ENCODE measurements around the gene P3H2. TPM values are rescaled to one million over a fixed set of nuclear protein-coding genes. Genes with fewer than 3 reads are reported as not detected.

Gene P3H2
- total and polyA plus RNA-seq, 2 donors (not counting 1 experiment from before 2014, with no cell fraction given) = 20.5 to 21.6 TPM

DNA sequence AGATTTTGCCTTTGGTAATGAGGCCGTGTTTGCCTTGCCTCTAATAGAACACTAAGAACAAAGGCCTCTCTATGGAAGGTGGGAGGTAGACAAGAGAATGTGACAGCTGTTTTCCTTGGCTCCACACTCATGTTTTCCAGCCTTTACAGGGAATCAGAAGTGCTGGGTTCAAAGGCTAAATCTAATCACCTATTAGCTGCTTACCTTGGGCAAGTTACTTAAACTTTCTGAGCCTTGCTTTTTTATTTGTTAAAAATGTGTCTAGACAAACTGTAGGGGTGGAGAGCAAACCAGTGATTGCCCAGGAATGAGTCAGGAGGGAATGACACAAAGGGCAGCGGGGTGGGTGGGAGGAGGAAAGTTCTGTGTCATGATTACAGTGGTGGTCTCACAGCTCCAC lies 179.0 kb downstream of the P3H2 start:
- H2AFZ ChIP-seq (ENCODE audit: low read length) = no peak overlapping the region
- no peaks in the 10 kb centered on the region for H4K20me1 ChIP-seq (ENCODE audit: control insufficient read depth, extremely low read depth, insufficient read depth, low read length)
- H3K9ac ChIP-seq (ENCODE audit: insufficient read depth, low read length) = no peak overlapping the region
- H3K9me3 ChIP-seq (ENCODE audit: control insufficient read depth, insufficient read depth, low read depth, low read length) = no peaks in the 10 kb centered on the region
- H3K4me1 ChIP-seq (ENCODE audit: control insufficient read depth, extremely low read depth, insufficient read depth, low read length) = no peaks in the 10 kb centered on the region
- no peak overlapping the region for H3K27ac ChIP-seq (ENCODE audit: insufficient read depth, low read length)
- H3K4me3 ChIP-seq (replicated peaks in 1 of 4; ENCODE audit: control extremely low read depth in 1 of 4, insufficient read depth in 1 of 4, low read depth in 3 of 4, low read length in 4 of 4) = no peak overlapping the region
- TF ChIP-seq EZH2 (IDR thresholded peaks at IDR 0.05; ENCODE audit: low read length, missing control alignments) = no peak
- TF ChIP-seq, protein P1, sequence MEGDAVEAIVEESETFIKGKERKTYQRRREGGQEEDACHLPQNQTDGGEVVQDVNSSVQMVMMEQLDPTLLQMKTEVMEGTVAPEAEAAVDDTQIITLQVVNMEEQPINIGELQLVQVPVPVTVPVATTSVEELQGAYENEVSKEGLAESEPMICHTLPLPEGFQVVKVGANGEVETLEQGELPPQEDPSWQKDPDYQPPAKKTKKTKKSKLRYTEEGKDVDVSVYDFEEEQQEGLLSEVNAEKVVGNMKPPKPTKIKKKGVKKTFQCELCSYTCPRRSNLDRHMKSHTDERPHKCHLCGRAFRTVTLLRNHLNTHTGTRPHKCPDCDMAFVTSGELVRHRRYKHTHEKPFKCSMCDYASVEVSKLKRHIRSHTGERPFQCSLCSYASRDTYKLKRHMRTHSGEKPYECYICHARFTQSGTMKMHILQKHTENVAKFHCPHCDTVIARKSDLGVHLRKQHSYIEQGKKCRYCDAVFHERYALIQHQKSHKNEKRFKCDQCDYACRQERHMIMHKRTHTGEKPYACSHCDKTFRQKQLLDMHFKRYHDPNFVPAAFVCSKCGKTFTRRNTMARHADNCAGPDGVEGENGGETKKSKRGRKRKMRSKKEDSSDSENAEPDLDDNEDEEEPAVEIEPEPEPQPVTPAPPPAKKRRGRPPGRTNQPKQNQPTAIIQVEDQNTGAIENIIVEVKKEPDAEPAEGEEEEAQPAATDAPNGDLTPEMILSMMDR (conservative IDR thresholded peaks at IDR 0.05 in 1 of 2, IDR thresholded peaks at IDR 0.05 in 1 of 2; ENCODE audit: low read depth in 1 of 2, low read length in 2 of 2) = no peak
- peak; percentile 9 to 89 for DNase-seq (ENCODE audit: low read depth in 2 of 2)
- no peaks in the 10 kb centered on the region for H3K27me3 ChIP-seq (ENCODE audit: control insufficient read depth, insufficient read depth, low read length)
- no peaks in the 10 kb centered on the region for H3K79me2 ChIP-seq (ENCODE audit: control insufficient read depth, insufficient read depth, low read length)
- H3K4me2 ChIP-seq (ENCODE audit: extremely low read depth, insufficient read depth, low read length) = no peak overlapping the region
- H3K36me3 ChIP-seq (ENCODE audit: control insufficient read depth, insufficient read depth, low read length) = no peaks in the 10 kb centered on the region

DNA sequence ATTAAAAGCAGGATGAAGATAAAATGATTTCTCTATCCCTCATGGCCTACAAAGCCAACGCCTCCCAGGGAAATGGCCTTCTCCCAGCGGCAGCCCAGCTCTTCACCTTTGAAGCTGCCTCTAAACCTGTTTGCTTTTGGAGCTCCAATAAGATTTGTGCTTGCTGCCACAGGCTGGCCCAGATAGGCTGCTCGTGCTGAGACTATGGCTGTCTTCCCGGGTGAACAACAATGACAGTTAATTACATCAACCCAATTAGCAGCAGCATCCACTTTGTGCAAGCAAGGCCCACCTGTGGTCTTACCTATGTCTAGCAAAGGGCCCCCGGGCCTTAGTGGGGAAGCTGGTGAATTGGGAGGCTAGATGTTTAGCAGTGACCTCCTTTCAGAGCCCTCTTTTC lies 179.6 kb downstream of the P3H2 start:
- TF ChIP-seq EZH2 (IDR thresholded peaks at IDR 0.05; ENCODE audit: low read length, missing control alignments) = no peak
- TF ChIP-seq, protein P1 (conservative IDR thresholded peaks at IDR 0.05 in 1 of 2, IDR thresholded peaks at IDR 0.05 in 1 of 2; ENCODE audit: low read depth in 1 of 2, low read length in 2 of 2) = no peak
- DNase-seq (ENCODE audit: low read depth in 2 of 2) = no peak
- Histone ChIP-seq H3K4me1 (ENCODE audit: control insufficient read depth, extremely low read depth, insufficient read depth, low read length) (no peaks in the 10 kb centered on the region), H3K4me2 (ENCODE audit: extremely low read depth, insufficient read depth, low read length) (no peak overlapping the region), H3K79me2 (ENCODE audit: control insufficient read depth, insufficient read depth, low read length) (no peaks in the 10 kb centered on the region), H3K4me3 (replicated peaks in 1 of 4; ENCODE audit: control extremely low read depth in 1 of 4, insufficient read depth in 1 of 4, low read depth in 3 of 4, low read length in 4 of 4) (no peak overlapping the region), H3K9ac (ENCODE audit: insufficient read depth, low read length) (no peak overlapping the region), H3K36me3 (ENCODE audit: control insufficient read depth, insufficient read depth, low read length) (no peaks in the 10 kb centered on the region), H2AFZ (ENCODE audit: low read length) (no peak overlapping the region), H3K27ac (ENCODE audit: insufficient read depth, low read length) (no peak overlapping the region), H3K27me3 (ENCODE audit: control insufficient read depth, insufficient read depth, low read length) (no peaks in the 10 kb centered on the region), H3K9me3 (ENCODE audit: control insufficient read depth, insufficient read depth, low read depth, low read length) (no peaks in the 10 kb centered on the region), H4K20me1 (ENCODE audit: control insufficient read depth, extremely low read depth, insufficient read depth, low read length) (no peaks in the 10 kb centered on the region)

DNA sequence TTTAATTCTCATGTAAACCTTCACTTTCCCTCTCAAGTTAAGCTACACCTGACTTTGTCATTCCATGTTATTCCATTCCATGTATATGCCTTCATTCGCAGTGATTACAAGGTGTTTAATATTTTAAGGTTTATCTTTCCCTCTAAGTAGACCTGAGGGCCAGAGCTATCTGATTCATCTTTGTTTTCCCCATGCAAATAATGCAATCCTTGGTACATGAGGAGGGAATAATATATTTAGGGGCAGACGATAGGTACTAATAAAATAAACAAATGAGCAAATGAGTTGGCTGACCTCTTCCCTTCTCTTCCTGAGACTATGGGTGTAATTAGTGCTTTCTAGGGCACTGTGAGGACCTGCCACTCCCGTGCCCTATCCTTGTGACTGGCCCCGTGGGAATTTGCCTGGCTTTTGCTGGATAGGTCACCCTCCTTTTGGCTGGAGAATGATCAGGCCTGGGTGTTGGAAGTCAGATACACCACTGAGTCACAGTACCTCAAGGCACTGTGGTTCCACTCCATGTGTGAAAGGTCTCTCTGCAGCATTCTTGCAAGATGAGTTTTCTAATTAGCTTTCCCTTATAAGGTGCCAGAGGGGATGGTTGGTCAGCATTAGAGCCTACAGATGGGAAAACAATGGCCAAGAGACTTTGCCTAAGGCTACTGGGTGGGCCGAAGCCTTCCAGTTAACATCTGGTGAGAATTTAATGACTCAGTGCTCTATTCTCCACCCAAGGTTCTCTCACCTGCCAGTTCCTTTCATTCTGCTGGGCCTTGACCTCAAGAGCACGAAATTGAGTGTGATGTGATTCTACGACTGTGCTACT lies 183.2 kb downstream of the P3H2 start:
- H3K27me3 ChIP-seq (ENCODE audit: control insufficient read depth, insufficient read depth, low read length) = no peaks in the 10 kb centered on the region
- no peaks in the 10 kb centered on the region for H3K9me3 ChIP-seq (ENCODE audit: control insufficient read depth, insufficient read depth, low read depth, low read length)
- no peak overlapping the region for H3K9ac ChIP-seq (ENCODE audit: insufficient read depth, low read length)
- no peaks in the 10 kb centered on the region for H4K20me1 ChIP-seq (ENCODE audit: control insufficient read depth, extremely low read depth, insufficient read depth, low read length)
- H2AFZ ChIP-seq (ENCODE audit: low read length) = no peak overlapping the region
- TF ChIP-seq, protein P1 (conservative IDR thresholded peaks at IDR 0.05 in 1 of 2, IDR thresholded peaks at IDR 0.05 in 1 of 2; ENCODE audit: low read depth in 1 of 2, low read length in 2 of 2) = no peak
- no peak for TF ChIP-seq EZH2 (IDR thresholded peaks at IDR 0.05; ENCODE audit: low read length, missing control alignments)
- H3K79me2 ChIP-seq (ENCODE audit: control insufficient read depth, insufficient read depth, low read length) = no peaks in the 10 kb centered on the region
- no peaks in the 10 kb centered on the region for H3K36me3 ChIP-seq (ENCODE audit: control insufficient read depth, insufficient read depth, low read length)
- H3K4me2 ChIP-seq (ENCODE audit: extremely low read depth, insufficient read depth, low read length) = no peak overlapping the region
- H3K4me1 ChIP-seq (ENCODE audit: control insufficient read depth, extremely low read depth, insufficient read depth, low read length) = no peaks in the 10 kb centered on the region
- peak; percentile 78 to 100 for DNase-seq (ENCODE audit: low read depth in 2 of 2)
- no peak overlapping the region for H3K4me3 ChIP-seq (replicated peaks in 1 of 4; ENCODE audit: control extremely low read depth in 1 of 4, insufficient read depth in 1 of 4, low read depth in 3 of 4, low read length in 4 of 4)
- no peak overlapping the region for H3K27ac ChIP-seq (ENCODE audit: insufficient read depth, low read length)
